ENCODE data around the gene PFKFB4. TPM values are rescaled to one million over a fixed set of nuclear protein-coding genes. Genes with fewer than 3 reads are reported as not detected.

Gene PFKFB4
- total RNA-seq, 1 experiment from 2014 or later: 20.3 TPM

DNA sequence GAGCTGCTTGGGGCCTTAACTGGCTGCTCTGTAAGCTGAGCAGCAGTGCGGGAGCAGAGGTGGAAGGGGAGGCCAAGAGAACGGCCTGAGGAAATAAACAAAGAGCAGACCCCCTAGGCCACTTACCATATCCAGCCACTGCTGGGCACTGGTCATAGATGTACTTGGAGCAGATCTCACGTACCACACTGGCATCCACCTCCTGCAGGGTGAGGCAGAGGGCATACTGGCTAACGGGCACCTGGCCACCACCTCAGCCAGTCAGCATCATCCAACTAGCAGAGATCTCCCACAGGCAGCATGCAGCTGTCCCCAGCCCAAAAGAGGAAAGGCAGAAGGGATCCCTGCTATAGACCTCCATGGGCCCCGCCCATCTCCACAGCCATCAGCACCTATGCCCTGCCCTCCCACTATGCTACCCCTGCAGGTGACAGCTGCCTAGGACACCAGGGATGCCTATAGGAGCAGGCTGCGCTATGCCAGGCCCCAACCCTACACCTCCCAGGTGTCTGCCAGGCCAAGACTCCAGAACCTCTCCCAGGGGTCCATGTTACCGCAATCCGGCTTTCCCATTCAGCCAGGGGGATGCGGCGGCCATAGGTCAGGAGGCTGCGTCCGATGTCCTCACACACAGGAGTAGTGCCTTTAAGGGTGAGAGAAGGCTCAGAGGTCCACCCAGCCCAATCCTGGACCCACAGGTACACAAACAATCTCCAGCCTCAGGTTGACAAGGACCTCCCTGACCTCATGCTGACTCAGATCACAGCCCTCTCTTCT, 43.1 kb upstream of the PFKFB4 start:
- ChIA-PET CTCF (no interaction called here), POLR2A (no interaction called here), RAD21 (ENCODE audit: low non-redundant PET in 1 of 2, low total read pairs in 2 of 2, uncharacterized antibody in 2 of 2, unreplicated experiment in 2 of 2) (no interaction called here)
- Histone ChIP-seq H3K4me1 (ENCODE audit: control insufficient read depth in 1 of 2, insufficient read depth in 2 of 2, low read length in 2 of 2) (peaks cover 11 to 21% of the 10 kb centered on the region in 2 experiments), H3K9me3 (ENCODE audit: control insufficient read depth in 1 of 2, insufficient read depth in 1 of 2, low read depth in 1 of 2, low read length in 2 of 2) (no peaks in the 10 kb centered on the region), H3K9ac (ENCODE audit: low read length) (no peak overlapping the region), H3K9me2 (ENCODE audit: insufficient read depth) (no peaks in the 10 kb centered on the region), H2AFZ (ENCODE audit: low read depth, low read length, poor library complexity, severe bottlenecking) (no peak overlapping the region), H3K27ac (ENCODE audit: low read depth, low read length) (no peak overlapping the region), H4K20me1 (ENCODE audit: insufficient read depth) (no peaks in the 10 kb centered on the region), H3K4me3 (replicated peaks in 1 of 2; ENCODE audit: low read depth in 1 of 2, low read length in 2 of 2) (no peak overlapping the region), H3K79me2 (ENCODE audit: insufficient read depth, low read length) (no peaks in the 10 kb centered on the region), H3K36me3 (ENCODE audit: control insufficient read depth in 1 of 2, insufficient read depth in 2 of 2, low read length in 2 of 2) (peaks cover 32 to 59% of the 10 kb centered on the region in 2 experiments), H3K27me3 (ENCODE audit: insufficient read depth, low read length) (no peaks in the 10 kb centered on the region), H3K4me2 (ENCODE audit: low read length) (no peak overlapping the region)
- intact Hi-C loops (cut with micrococcal nuclease): no loop called here
- no peak for ATAC-seq
- DNase-seq (ENCODE audit: low read depth, low spot score): no peak
- no TSS peak for BruUV-seq (replicated peaks)
- TF ChIP-seq RAD21 (IDR thresholded peaks at IDR 0.05; ENCODE audit: low read depth) (no peak), ZNF274 (IDR thresholded peaks at IDR 0.05; ENCODE audit: low read depth, low read length) (no peak), FOSL1 (IDR thresholded peaks at IDR 0.05; ENCODE audit: low read depth) (no peak), POLR2AphosphoS5 (IDR thresholded peaks at IDR 0.05; ENCODE audit: low read depth, low read length) (no peak), SIN3A (IDR thresholded peaks at IDR 0.05; ENCODE audit: low read depth) (no peak), SRF (IDR thresholded peaks at IDR 0.05; ENCODE audit: low read depth) (no peak), ELF1 (IDR thresholded peaks at IDR 0.05; ENCODE audit: borderline replicate concordance, low read depth) (no peak)

GRCh38 chr3:48599077-48599501, 42.5 kb upstream of the PFKFB4 start:
- H3K4me3 ChIP-seq (replicated peaks in 1 of 2; ENCODE audit: low read depth in 1 of 2, low read length in 2 of 2): no peak overlapping the region
- no peaks in the 10 kb centered on the region for H3K27me3 ChIP-seq (ENCODE audit: insufficient read depth, low read length)
- POLR2A ChIA-PET: no interaction called here
- RAD21 ChIA-PET (ENCODE audit: low non-redundant PET in 1 of 2, low total read pairs in 2 of 2, uncharacterized antibody in 2 of 2, unreplicated experiment in 2 of 2): no interaction called here
- no peaks in the 10 kb centered on the region for H3K79me2 ChIP-seq (ENCODE audit: insufficient read depth, low read length)
- intact Hi-C loops (cut with micrococcal nuclease): no loop called here
- ATAC-seq (no peak), DNase-seq (ENCODE audit: low read depth, low spot score) (no peak)
- no peaks in the 10 kb centered on the region for H4K20me1 ChIP-seq (ENCODE audit: insufficient read depth)
- H2AFZ ChIP-seq (ENCODE audit: low read depth, low read length, poor library complexity, severe bottlenecking): no peak overlapping the region
- CTCF ChIA-PET: no interaction called here
- BruUV-seq (replicated peaks): no TSS peak
- no peak overlapping the region for H3K4me2 ChIP-seq (ENCODE audit: low read length)
- H3K36me3 ChIP-seq (ENCODE audit: control insufficient read depth in 1 of 2, insufficient read depth in 2 of 2, low read length in 2 of 2): peaks cover 28 to 53% of the 10 kb centered on the region in 2 experiments
- no peak overlapping the region for H3K9ac ChIP-seq (ENCODE audit: low read length)
- H3K9me2 ChIP-seq (ENCODE audit: insufficient read depth): no peaks in the 10 kb centered on the region
- no peak overlapping the region for H3K27ac ChIP-seq (ENCODE audit: low read depth, low read length)
- no peaks in the 10 kb centered on the region for H3K9me3 ChIP-seq (ENCODE audit: control insufficient read depth in 1 of 2, insufficient read depth in 1 of 2, low read depth in 1 of 2, low read length in 2 of 2)
- peaks cover 11 to 21% of the 10 kb centered on the region in 2 experiments for H3K4me1 ChIP-seq (ENCODE audit: control insufficient read depth in 1 of 2, insufficient read depth in 2 of 2, low read length in 2 of 2)
- TF ChIP-seq EZH2 (IDR thresholded peaks at IDR 0.05) (no peak), ELF1 (IDR thresholded peaks at IDR 0.05; ENCODE audit: borderline replicate concordance, low read depth) (no peak), EGR1 (IDR thresholded peaks at IDR 0.05; ENCODE audit: low read depth) (no peak), EZH2phosphoT487 (IDR thresholded peaks at IDR 0.05; ENCODE audit: borderline replicate concordance) (no peak), SP1 (IDR thresholded peaks at IDR 0.05; ENCODE audit: low read depth) (no peak), TCF7L2 (IDR thresholded peaks at IDR 0.05; ENCODE audit: borderline replicate concordance, extremely low read depth, insufficient read depth, insufficient read length) (no peak), JUND (IDR thresholded peaks at IDR 0.05) (no peak), ZBTB33 (IDR thresholded peaks at IDR 0.05; ENCODE audit: extremely low read depth, insufficient replicate concordance, low read length) (no peak), YY1 (IDR thresholded peaks at IDR 0.05; ENCODE audit: extremely low read depth, insufficient replicate concordance, low read depth, low read length) (no peak), ZFX (IDR thresholded peaks at IDR 0.05) (no peak)
- TF ChIP-seq, protein P1, sequence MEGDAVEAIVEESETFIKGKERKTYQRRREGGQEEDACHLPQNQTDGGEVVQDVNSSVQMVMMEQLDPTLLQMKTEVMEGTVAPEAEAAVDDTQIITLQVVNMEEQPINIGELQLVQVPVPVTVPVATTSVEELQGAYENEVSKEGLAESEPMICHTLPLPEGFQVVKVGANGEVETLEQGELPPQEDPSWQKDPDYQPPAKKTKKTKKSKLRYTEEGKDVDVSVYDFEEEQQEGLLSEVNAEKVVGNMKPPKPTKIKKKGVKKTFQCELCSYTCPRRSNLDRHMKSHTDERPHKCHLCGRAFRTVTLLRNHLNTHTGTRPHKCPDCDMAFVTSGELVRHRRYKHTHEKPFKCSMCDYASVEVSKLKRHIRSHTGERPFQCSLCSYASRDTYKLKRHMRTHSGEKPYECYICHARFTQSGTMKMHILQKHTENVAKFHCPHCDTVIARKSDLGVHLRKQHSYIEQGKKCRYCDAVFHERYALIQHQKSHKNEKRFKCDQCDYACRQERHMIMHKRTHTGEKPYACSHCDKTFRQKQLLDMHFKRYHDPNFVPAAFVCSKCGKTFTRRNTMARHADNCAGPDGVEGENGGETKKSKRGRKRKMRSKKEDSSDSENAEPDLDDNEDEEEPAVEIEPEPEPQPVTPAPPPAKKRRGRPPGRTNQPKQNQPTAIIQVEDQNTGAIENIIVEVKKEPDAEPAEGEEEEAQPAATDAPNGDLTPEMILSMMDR (IDR thresholded peaks at IDR 0.05 in 2 of 3, conservative IDR thresholded peaks at IDR 0.05 in 1 of 3; ENCODE audit: borderline replicate concordance in 1 of 3, insufficient read depth in 1 of 3, low read depth in 2 of 3, low read length in 2 of 3): no peak
